GM12878 (cell line): Measurements from ENCODE around the gene TMEM14B. TPM values are rescaled to one million over a fixed set of nuclear protein-coding genes. Genes with fewer than 3 reads are reported as not detected.

Source experiments
- BCLAF1 ChIP-seq: fragments of 450-650 bp; IDR thresholded peaks from 2 replicates; pipeline ENCODE4 v1.6.1; 2017; ENCODE audit warnings: antibody characterized with exemption, mild to moderate bottlenecking, moderate library complexity
- CEBPB ChIP-seq, 2 experiments: fragments of 150-350 bp in 1 of 2; IDR thresholded peaks; 2 replicates each; pipeline ENCODE4 v1.6.1; 2012 to 2014; ENCODE audit warnings: low read depth in 2 of 2, low read length in 2 of 2, borderline replicate concordance in 1 of 2, inconsistent platforms in 1 of 2
- CREM ChIP-seq: IDR thresholded peaks from 2 replicates; pipeline ENCODE4 v1.6.1; 2014; ENCODE audit warnings: antibody characterized with exemption, low read depth
- ESRRA ChIP-seq: IDR thresholded peaks from 2 replicates; pipeline ENCODE4 v1.6.1; 2012; ENCODE audit warnings: mild to moderate bottlenecking, low read length, improper control_type of control experiment
- ETV6 ChIP-seq, 2 experiments: fragments of 450-650 bp in 1 of 2; IDR thresholded peaks in 1 of 2; conservative IDR thresholded peaks in 1 of 2; 2 replicates each; pipeline ENCODE4 v1.6.1; 2014; ENCODE audit warnings: antibody characterized with exemption in 1 of 2, borderline replicate concordance in 1 of 2, low read depth in 1 of 2, mild to moderate bottlenecking in 1 of 2, moderate library complexity in 1 of 2
- JUNB ChIP-seq: IDR thresholded peaks from 2 replicates; pipeline ENCODE4 v1.6.1; 2016; ENCODE audit warnings: antibody characterized with exemption, mild to moderate bottlenecking
- MTA3 ChIP-seq: IDR thresholded peaks from 2 replicates; pipeline ENCODE4 v1.6.1; 2012; ENCODE audit warnings: low read length, inconsistent platforms, borderline replicate concordance
- MXI1 ChIP-seq: fragments of 150-350 bp; IDR thresholded peaks from 2 replicates; pipeline ENCODE4 v1.6.1; 2011; ENCODE audit warnings: low read depth, mild to moderate bottlenecking, inconsistent platforms, low read length, improper control_type of control experiment
- NFYB ChIP-seq: IDR thresholded peaks from 2 replicates; pipeline ENCODE4 v1.6.1; 2011; ENCODE audit warnings: low read depth, mild to moderate bottlenecking, low read length, improper control_type of control experiment, moderate library complexity; ENCODE audit not compliant: insufficient read depth
- NRF1 ChIP-seq: conservative IDR thresholded peaks from 2 replicates; pipeline ENCODE4 v1.6.1; 2011; ENCODE audit warnings: mild to moderate bottlenecking, low read depth, low read length, improper control_type of control experiment
- POLR2A ChIP-seq: IDR thresholded peaks from 2 replicates; pipeline ENCODE4 v1.6.1; 2011; ENCODE audit warnings: low read depth, mild to moderate bottlenecking, low read length
- RUNX3 ChIP-seq: IDR thresholded peaks from 2 replicates; pipeline ENCODE4 v1.6.1; 2012; ENCODE audit warnings: low read length, inconsistent platforms
- SUPT20H ChIP-seq: IDR thresholded peaks from 2 replicates; pipeline ENCODE4 v1.6.1; 2011; ENCODE audit warnings: low read depth, mild to moderate bottlenecking, low read length, moderate library complexity, borderline replicate concordance; ENCODE audit not compliant: control insufficient read depth
- SUZ12 ChIP-seq: fragments of 200-600 bp; sonication (generic); IDR thresholded peaks from one replicate; pipeline ENCODE4 v1.6.1; 2018; ENCODE audit warnings: antibody characterized with exemption, mild to moderate bottlenecking; ENCODE audit not compliant: unreplicated experiment
- TARDBP ChIP-seq: IDR thresholded peaks from 2 replicates; pipeline ENCODE4 v1.6.1; 2016; ENCODE audit warnings: borderline replicate concordance
- USF1 ChIP-seq: IDR thresholded peaks from 2 replicates; pipeline ENCODE4 v1.6.1; 2011; ENCODE audit warnings: borderline replicate concordance, low read depth, mild to moderate bottlenecking, moderate library complexity, mixed read lengths, low read length; ENCODE audit not compliant: insufficient read depth; ENCODE audit errors: extremely low read length
- USF2 ChIP-seq: IDR thresholded peaks from 2 replicates; pipeline ENCODE4 v1.6.1; 2011; ENCODE audit warnings: low read depth, low read length, improper control_type of control experiment, borderline replicate concordance
- polyA plus RNA-seq, 11 experiments: library from polyadenylated mRNA; depleted of rRNA in 4 of 11; unstranded in 6 of 11; stranded (reverse) in 5 of 11; fragments of >200 nt; fragmentation: Nextera tagmentation in 4 of 11; fragmentation: Illumina TruSeq in 1 of 11; extraction: Ambion mirVana in 4 of 11; extraction: Trizol in 1 of 11; gene quantifications; 1 replicate in 1 of 11; 2 replicates in 10 of 11; pipeline versions ENCODE4 v1.2.1 to v1.2.3, GENCODE V29; 2011 to 2016; ENCODE audit warnings: inconsistent platforms in 2 of 11, missing spikeins in 2 of 11, low read depth in 1 of 11
- total RNA-seq, 4 experiments: library from RNA; depleted of rRNA in 3 of 4; stranded (reverse); fragments of >200 nt in 3 of 4; fragmentation: Illumina TruSeq in 1 of 4; extraction: Trizol in 1 of 4; gene quantifications; 2 replicates each; pipeline versions ENCODE4 v1.2.1 to v1.2.3, GENCODE V29; 2013 to 2021

TMEM14B gene
- total and polyA plus RNA-seq, 10 of the 15 experiments (the other 5 are each of a cell fraction or from before 2014, with no cell fraction given): 80.5 to 399 (median 136) TPM

- TF ChIP-seq ETV6 (conservative IDR thresholded peaks at IDR 0.05 in 1 of 2, IDR thresholded peaks at IDR 0.05 in 1 of 2; ENCODE audit: borderline replicate concordance in 1 of 2, low read depth in 1 of 2): no peak
- TF ChIP-seq MXI1: peak; percentile 74
- no peak for TF ChIP-seq TARDBP
- TF ChIP-seq SUZ12: no peak
- TF ChIP-seq USF2: peak; percentile 60; the same call in 1 of the 2 replicates
- TF ChIP-seq NRF1: peak; percentile 63
- no peak; the same call in 1 of the 2 replicates for TF ChIP-seq CREM
- no peak for TF ChIP-seq ESRRA
- TF ChIP-seq SUPT20H: no peak
- no peak for TF ChIP-seq MTA3
- peak; percentile 63 for TF ChIP-seq USF1
- no peak for TF ChIP-seq BCLAF1
- TF ChIP-seq RUNX3: peak; percentile 60
- peak; percentile 35; the same call in 1 of the 2 replicates for TF ChIP-seq NFYB
- TF ChIP-seq CEBPB (IDR thresholded peaks at IDR 0.05; ENCODE audit: borderline replicate concordance in 1 of 2, low read depth in 2 of 2, low read length in 2 of 2): 0 out of 4 replicates have a peak, but pooled peaks of 1 of the 2 experiments have one; percentile 37
- TF ChIP-seq JUNB: no peak
- peak; percentile 85 for TF ChIP-seq POLR2A
Observed at GRCh38 chr6:10722820-10723566, 24.6 kb upstream of the TMEM14B start, which contains the start of gene TMEM14C (continued).
